Measurements from ENCODE around the gene TBX18.

TBX18 gene

DNA sequence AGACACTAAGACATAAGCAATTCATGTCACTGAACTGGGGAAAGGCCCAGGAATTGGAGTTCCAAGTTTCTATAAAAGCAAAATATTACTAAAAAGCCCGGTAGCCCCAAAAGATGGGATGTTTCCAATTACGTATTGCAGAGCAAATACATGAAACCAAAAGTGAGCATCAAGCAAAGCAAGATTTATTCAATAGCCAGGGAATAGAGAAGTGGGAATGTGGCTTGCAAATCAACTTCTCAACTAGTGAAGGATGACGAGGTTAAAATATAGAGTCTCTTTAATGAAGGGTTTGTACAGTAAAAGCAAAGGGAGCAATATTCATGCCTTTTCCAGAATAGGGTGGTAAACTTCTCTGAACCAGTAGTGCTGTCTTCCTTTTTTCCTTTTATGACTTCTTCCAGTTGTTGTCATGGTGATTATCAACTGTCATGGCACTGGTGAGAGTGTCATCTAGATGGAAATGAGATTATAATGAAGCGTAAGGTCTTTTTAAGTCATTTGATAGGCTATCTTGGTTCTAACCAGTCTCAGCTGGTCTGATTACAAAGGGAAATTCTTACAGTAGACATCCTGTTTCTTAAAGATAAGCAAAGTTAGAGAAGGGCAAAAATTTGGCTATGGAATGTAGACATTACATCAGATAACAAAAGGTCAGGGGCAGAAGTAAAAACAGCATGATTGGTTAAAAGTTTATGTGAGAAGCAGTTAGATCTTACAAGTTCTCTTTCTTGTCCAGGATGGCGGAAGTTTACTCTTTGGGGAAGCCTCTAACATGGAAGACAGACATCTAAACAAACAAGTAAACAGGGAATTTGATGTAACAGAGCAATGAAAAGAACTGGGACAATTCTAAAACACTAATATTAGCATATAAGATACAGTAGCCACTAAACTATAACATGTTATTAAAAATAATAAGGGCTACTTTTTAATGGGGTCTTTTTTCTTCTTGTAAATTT, 96.9 kb downstream of the TBX18 start:
- no peak for DNase-seq

DNA sequence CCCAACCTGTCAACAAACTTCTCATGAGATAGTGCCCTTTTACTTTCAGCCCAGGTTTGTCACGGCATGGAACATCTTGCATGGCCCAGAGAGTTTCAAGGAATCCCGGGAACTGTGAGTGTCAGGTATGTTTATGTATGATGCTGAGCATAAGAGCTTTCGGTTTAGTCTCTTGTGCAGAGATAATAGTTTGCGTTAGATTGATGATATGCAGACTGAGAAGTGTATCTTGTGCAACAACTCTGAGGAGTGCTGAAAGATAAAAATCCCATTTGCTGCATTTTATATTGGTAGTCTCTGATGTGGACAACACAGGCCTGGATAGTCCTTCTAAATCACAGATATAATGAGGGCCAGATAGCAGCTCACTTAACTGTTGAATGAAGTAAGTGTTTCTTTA, 99.0 kb downstream of the TBX18 start:
- DNase-seq, result no peak

DNA sequence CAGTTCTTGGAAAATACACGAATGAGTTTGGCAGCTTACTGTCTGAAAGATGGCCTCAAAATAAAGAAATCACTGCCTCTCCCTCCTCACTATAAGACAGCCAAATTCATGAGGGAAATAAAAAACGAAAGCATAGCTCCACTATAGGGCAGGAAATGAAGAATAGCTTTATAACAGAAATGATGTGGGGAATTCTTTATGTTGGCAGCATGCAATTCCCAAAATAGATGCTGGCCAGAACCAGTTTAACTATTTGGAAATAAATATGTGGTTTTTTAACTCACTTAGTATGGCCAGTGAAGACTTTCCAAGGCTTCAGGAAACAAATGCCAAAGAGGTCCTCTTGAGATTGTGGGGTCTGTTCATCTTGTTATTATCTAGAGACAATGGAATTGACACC, 100.5 kb downstream of the TBX18 start:
- DNase-seq, result no peak

DNA sequence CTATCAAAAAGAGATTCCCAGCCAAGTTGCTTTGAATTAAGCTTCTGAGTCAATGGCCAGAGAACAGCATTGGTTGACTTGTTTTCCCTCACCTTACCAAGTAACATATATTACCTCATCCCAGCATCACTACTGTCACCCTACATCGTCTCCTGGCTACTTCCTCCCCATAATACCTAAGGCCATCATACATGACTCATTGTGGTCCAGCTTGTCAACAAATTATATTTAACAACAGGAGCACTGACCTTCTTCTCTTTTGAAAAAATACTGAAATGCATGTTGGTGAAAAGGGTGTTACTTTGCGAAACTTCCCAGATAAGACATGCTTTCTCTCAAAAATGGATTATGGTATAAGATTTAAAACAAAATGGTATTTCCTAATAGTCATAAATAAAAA, 106.9 kb downstream of the TBX18 start:
- no peak for DNase-seq

DNA sequence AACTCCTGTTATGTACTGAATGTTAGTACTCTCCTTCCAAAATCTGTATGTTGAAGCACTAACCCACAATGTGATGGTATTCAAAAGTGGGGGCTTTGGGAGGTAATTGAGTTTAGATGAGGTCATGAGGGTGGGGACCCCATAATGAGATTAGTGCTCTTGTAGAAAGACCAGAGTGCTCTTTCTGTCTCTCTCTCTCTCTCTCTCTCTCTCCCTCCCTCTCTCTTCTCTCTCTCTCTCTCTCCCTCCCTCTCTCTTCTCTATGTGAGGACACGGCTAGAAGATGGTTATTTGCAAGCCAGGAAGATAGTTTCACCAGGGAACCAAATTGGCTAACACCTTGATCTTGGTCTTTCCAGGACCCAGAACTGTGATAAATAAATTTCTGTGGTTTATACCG, 107.4 kb downstream of the TBX18 start:
- DNase-seq, result no peak

DNA sequence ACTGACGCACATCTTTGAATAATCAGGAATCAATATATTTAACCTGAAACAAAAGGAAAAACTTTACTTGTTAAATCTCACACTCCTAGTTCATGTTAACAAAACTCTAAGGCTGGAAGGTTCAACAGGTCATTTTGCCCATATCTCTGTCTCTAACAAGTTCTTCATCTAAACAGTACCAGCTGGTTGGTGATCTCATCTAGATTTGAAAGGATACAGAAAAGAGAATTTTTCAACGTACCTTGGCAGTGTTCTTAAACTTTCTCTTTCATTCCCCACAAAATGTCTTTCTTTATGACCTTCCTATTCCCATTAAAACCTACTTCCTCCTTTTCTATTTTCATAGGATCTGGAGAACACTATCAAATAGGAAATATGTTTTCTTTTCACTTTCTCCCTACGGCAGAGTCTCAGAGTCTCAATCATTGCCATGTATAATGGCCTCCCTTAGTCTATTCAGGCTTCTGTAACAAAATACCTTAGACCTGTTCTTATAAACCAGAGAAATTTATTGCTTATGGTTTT, 111.3 kb downstream of the TBX18 start:
- DNase-seq, result no peak

DNA sequence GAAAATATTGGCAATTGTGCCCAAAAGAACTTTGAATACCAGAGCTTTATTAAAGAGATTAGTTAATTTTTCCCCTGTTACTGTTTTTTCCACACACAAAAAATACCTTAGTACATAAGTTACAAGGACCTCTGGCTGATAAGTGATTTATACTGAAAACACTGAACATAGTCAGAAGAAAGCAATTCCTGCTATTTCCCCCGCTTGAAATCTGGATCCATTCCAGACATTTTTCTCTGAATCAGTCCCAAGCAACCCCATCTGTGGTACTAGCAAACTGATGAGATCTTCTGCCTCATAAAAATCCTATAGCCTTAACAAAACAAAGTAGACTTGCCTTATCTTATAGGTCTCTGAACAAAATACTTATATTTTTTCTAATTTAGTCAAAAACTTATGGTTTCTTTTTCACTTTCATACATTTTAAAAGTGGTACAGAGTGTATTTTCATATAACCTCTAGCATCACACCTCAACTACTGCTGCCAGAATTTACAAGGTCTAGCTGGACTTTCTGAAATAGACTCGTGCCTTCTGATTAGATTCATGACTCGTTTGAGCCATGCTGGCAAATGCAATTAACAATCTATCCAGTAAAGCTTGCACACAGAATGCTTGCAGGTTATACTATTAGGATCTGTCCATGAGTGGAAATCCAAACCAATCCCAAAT, 111.9 kb downstream of the TBX18 start:
- DNase-seq, result no peak

DNA sequence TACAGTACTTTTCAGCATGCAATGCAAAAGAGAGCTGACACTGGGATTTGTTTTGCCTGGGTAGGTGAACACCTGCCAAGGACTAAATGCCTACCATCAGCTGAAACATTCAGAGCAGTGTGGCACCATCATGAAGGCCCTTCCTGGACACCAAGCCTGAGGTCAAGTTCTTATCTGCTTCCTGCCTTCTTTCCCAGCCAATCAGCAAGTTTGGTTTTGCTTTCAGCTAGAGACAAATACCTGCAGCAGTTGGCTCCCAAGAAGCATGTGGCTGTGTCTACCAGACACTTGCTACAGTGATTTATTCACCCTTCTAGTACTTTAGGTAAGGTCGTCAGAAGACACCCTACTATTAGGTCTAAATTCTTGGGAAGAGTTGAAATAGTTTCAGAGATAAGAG, 112.8 kb downstream of the TBX18 start:
- no peak for DNase-seq

DNA sequence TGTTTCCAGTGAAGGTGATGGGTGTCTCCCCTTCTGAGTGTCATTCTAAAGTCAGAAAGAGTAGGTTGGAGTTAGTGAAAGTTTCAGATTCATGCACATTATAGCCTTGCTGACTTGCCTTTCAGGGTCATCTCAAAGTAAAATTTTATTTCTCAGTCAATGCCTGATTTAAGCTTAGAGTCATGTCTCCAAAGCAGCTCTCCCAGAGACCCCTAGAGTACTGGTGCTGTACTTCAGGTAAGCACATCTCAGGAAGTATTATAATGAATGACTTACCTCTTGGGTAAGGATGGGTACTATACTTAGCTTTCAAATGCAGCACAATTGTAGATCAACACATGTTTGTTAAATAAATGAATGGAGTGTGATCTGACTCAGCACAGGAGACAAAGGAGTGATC, 116.0 kb downstream of the TBX18 start:
- DNase-seq, result no peak

DNA sequence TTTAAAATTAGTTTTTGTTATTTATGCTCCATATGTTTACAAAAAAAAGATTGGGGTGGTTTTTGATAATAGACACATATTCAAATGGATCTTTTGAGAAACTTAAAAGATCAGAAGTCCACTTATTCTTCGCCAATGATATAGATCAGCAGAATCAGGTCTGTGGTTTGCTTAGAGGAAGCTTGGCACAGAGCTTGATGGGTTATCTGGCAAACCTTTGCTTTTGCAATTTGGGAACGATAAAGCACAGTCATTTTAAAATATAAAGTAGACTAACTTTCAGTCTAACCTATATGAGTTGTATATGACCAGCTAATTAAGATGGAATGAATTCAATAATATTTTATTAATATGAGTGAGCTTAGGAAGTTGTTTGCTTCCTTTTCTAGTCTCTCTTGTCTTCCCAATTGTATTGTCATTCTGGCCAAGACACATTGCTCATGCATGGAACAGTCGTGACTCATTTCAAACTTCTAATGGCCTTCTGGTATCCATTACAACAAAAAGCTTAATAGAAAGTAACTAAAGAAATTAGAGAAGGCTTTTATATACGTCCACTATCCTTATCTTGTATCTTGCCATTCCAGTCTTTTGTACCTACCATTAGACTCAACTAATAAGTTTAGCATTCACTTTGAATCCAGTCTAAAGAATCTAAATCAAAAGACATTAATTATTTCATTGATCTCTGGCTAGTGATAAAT, 118.7 kb downstream of the TBX18 start:
- no peak for DNase-seq

DNA sequence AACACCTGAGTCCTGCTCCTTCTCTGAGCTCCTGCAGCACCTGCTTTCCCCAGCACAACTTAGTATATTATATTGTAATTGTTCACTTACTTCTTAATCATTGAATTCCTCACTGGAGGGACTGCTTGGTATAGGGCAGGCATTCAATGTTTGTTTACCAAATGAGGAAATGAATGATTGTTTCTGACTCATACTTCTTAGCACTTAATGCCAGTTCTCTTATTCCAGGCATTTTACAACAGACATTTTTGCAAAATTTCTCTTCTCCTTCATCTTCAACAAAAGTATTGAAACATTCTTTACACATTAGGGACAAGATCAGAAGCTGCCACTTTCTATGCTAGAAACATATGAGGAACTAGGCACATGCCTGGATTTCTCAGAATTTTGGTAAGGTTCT, 119.4 kb downstream of the TBX18 start:
- DNase-seq, result no peak

DNA sequence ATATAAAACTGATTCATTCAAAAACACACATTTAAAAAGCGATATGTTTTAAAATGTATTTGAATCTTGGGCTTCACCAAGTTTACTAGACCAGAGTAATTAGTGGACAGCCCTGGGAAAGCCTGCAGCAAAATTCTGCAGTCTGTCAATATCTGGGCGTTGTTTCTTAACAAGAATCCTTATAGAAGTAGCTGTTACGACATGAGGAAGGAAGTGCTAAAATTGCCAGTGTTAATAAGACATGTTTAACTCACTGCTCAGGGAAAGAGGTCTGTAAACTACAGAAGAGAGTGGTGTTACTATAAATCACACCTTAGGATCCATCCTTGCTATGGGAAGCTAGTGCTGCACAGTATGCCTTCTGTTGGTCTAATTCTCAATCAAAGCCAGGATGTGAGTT, 120.6 kb downstream of the TBX18 start:
- no peak for DNase-seq

DNA sequence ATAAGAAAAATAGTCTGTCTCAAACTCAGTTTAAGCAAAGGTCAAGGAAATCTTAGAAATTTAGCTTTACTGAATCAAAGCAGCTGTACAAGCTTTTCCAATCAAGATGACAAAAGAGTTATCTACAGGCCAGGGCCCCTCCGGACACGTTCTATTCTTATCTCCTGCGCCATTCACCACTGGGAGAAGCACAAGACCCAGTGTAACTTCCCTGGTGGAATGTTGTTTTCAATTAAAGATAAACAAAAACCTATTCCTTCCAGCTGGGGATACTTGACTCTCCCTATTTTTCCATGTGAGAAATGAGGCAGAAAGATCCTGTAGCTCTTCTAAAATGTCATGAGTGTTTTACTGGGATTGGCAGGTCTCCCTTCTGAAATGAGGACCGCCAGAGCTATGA, 123.3 kb downstream of the TBX18 start:
- DNase-seq, result no peak

DNA sequence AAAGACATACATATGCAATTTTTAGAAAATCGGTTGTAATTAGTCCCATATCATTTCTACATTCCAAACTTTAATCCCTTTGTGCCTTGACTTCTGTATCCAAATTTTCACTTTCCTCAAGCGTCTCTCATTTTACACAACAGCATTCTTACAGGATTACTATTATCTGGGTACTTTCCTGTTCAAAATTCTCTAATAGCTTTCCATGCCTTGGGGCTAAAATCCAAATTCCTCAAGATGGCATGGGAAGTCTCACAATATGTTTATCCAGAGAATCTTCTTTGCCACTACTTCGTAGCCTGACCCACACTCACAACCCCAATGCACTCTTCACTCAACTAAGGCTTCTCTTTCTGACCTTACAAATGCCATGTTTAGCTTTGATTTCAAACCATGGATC, 125.0 kb downstream of the TBX18 start:
- DNase-seq, result no peak

DNA sequence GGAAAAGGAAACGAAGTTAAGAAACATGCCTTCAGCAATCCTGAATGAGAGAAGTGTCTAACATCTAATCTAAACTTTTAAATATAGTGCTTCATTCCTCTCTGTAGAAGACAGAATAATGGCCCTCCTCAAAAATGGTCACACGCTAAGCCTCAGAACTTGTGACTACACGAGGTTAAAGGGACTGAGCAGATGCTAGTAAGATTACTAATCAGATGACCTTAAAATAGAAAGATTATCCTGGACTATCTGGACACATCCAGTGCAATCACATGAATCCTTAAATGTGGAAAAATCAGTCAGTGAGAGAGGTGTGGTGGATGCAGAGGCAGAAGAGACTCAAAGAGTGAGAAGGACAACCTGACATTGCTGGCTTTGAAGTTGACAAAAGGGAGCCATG, 126.1 kb downstream of the TBX18 start:
- no peak for DNase-seq

All from GDM1 (cell line).